NOMO-1 (cell line): ENCODE data around the gene FBXO21.
"Not testable (repeated sequence)": the region's sequence is repeated elsewhere in the genome, so short reads cannot be mapped to it uniquely, and the experiment has no call there.

Experiments used
- DNase-seq, 2 experiments: peaks; one replicate each; lab custom pipeline; 2025; ENCODE audit not compliant: unreplicated experiment in 2 of 2; lab: John Stamatoyannopoulos, UW

FBXO21 gene

GRCh38 chr12:117109943-117110635, 80.2 kb downstream of the FBXO21 start:
- peak in 1 of 2 experiments; percentile 22 for DNase-seq

GRCh38 chr12:117105902-117106301, 84.4 kb downstream of the FBXO21 start:
- DNase-seq: peak; percentile 24 to 46

GRCh38 chr12:117104003-117104402, 86.3 kb downstream of the FBXO21 start:
- not testable (repeated sequence) for DNase-seq

GRCh38 chr12:117102800-117103181, 87.5 kb downstream of the FBXO21 start:
- no peak for DNase-seq

- DNase-seq: no peak
These were observed 88.1 kb downstream of the FBXO21 start for GRCh38 chr12:117101953-117102799.

- peak in 1 of 2 experiments; percentile 12 for DNase-seq
These were observed 89.2 kb downstream of the FBXO21 start for GRCh38 chr12:117100851-117101673.

GRCh38 chr12:117100251-117100650, 90.0 kb downstream of the FBXO21 start:
- no peak for DNase-seq

GRCh38 chr12:117098361-117099217, 91.7 kb downstream of the FBXO21 start:
- DNase-seq: no peak

GRCh38 chr12:117098024-117098360, 92.3 kb downstream of the FBXO21 start:
- DNase-seq: no peak

- no peak for DNase-seq
These were observed 93.1 kb downstream of the FBXO21 start for GRCh38 chr12:117097159-117097558.

GRCh38 chr12:117096501-117097042, 93.7 kb downstream of the FBXO21 start:
- no peak for DNase-seq

- DNase-seq: not testable (repeated sequence)
These were observed 95.1 kb downstream of the FBXO21 start for GRCh38 chr12:117095191-117095590.

GRCh38 chr12:117093918-117094630, 96.2 kb downstream of the FBXO21 start:
- DNase-seq: no peak

- no peak for DNase-seq
These were observed 96.8 kb downstream of the FBXO21 start for GRCh38 chr12:117093431-117093830.

- no peak for DNase-seq
These were observed 97.4 kb downstream of the FBXO21 start for GRCh38 chr12:117092886-117093285.

GRCh38 chr12:117092511-117092780, 97.8 kb downstream of the FBXO21 start:
- DNase-seq: no peak
